H1 (cell line): Measurements from ENCODE around the gene PLEKHA4. TPM values are rescaled to one million over a fixed set of nuclear protein-coding genes. Genes with fewer than 3 reads are reported as not detected.

Source experiments
- CTCF ChIA-PET: fragments of 300-600 bp; sonication (Branson Sonifier 250); formaldehyde crosslinking; loops from one replicate; lab custom pipeline; 2021; ENCODE audit not compliant: partially characterized antibody; lab: Charles Lee
- POLR2A ChIA-PET: fragments of 300-600 bp; sonication (Branson Sonifier 250); formaldehyde crosslinking; loops from one replicate; lab custom pipeline; 2021; ENCODE audit warnings: inconsistent platforms; ENCODE audit not compliant: partially characterized antibody; lab: Charles Lee
- DNase-seq, 2 experiments: peaks; one replicate each; pipeline versions ENCODE4 v3.0.0 to v3.0.0-alpha.2; 2010 to 2022; ENCODE audit warnings: low spot score in 2 of 2, low read depth in 1 of 2, mixed read lengths in 1 of 2
- FAIRE-seq: peaks from 2 replicates; lab custom pipeline; 2011; peaks lifted over from hg19 to GRCh38; lab: Jason Lieb, UNC
- H2AFZ ChIP-seq: 2 replicates; pipeline ENCODE4 v1.8.1; 2012; ENCODE audit warnings: low read length, inconsistent platforms
- H2AK5ac ChIP-seq: 2 replicates; pipeline ENCODE4 v1.6.1; 2013; ENCODE audit warnings: low read depth, low read length
- H2BK120ac ChIP-seq: replicated peaks from 2 replicates; pipeline ENCODE3; 2013; ENCODE audit warnings: low read depth, low read length, inconsistent platforms
- H2BK12ac ChIP-seq: 2 replicates; pipeline ENCODE4 v1.6.1; 2013; ENCODE audit warnings: low read depth, low read length
- H2BK15ac ChIP-seq: 2 replicates; pipeline ENCODE4 v1.6.1; 2013; ENCODE audit warnings: low read length
- H2BK20ac ChIP-seq: 2 replicates; pipeline ENCODE4 v1.6.1; 2013; ENCODE audit warnings: low read length
- H2BK5ac ChIP-seq: 2 replicates; pipeline ENCODE4 v1.6.1; 2013; ENCODE audit warnings: low read depth, low read length
- H3K14ac ChIP-seq: 2 replicates; pipeline ENCODE4 v1.6.1; 2013; ENCODE audit warnings: inconsistent platforms; ENCODE audit not compliant: insufficient read length
- H3K18ac ChIP-seq: 2 replicates; pipeline ENCODE4 v1.6.1; 2013; ENCODE audit warnings: low read length; ENCODE audit errors: extremely low read depth
- H3K23ac ChIP-seq: 2 replicates; pipeline ENCODE4 v1.6.1; 2013; ENCODE audit warnings: inconsistent platforms; ENCODE audit not compliant: insufficient read length
- H3K23me2 ChIP-seq: 2 replicates; pipeline ENCODE4 v1.6.1; 2013; ENCODE audit warnings: low read depth, low read length
- H3K27ac ChIP-seq: 2 replicates; pipeline ENCODE4 v1.6.1; 2011; ENCODE audit warnings: low read depth, low read length, inconsistent platforms
- H3K27me3 ChIP-seq, 4 experiments: replicated peaks in 1 of 4; 1 replicate in 1 of 4; 2 replicates in 3 of 4; pipeline versions ENCODE4 v1.6.1 to v1.8.1; 2011 to 2013; ENCODE audit warnings: low read length in 3 of 4, mild to moderate bottlenecking in 3 of 4, inconsistent platforms in 2 of 4, mixed read lengths in 2 of 4, moderate library complexity in 1 of 4; ENCODE audit not compliant: control insufficient read depth in 3 of 4, insufficient read depth in 3 of 4; ENCODE audit errors: extremely low read depth in 1 of 4
- H3K36me3 ChIP-seq, 4 experiments: 2 replicates each; pipeline versions ENCODE4 v1.6.1 to v1.8.1; 2011 to 2013; ENCODE audit warnings: mild to moderate bottlenecking in 4 of 4, low read length in 3 of 4, moderate library complexity in 2 of 4, control low read depth in 1 of 4, inconsistent platforms in 1 of 4; ENCODE audit not compliant: insufficient read depth in 4 of 4, control insufficient read depth in 2 of 4
- H3K4ac ChIP-seq: replicated peaks from 2 replicates; pipeline ENCODE3; 2013; ENCODE audit warnings: low read length, low read depth, mixed read lengths, inconsistent platforms; ENCODE audit not compliant: insufficient read length
- H3K4me1 ChIP-seq, 4 experiments: replicated peaks in 1 of 4; 1 replicate in 1 of 4; 2 replicates in 3 of 4; pipeline versions ENCODE4 v1.6.1 to v1.8.1; 2011 to 2013; ENCODE audit warnings: low read length in 3 of 4, inconsistent platforms in 2 of 4, mixed read lengths in 1 of 4; ENCODE audit not compliant: insufficient read depth in 4 of 4, control insufficient read depth in 3 of 4
- H3K4me2 ChIP-seq, 2 experiments: 2 replicates each; pipeline versions ENCODE4 v1.6.1 to v1.8.1; 2011 to 2013; ENCODE audit warnings: low read depth in 2 of 2, low read length in 2 of 2, control low read depth in 1 of 2, inconsistent platforms in 1 of 2, mild to moderate bottlenecking in 1 of 2; ENCODE audit not compliant: insufficient read depth in 1 of 2
- H3K4me3 ChIP-seq, 4 experiments: fragments of 200-600, 300-600 bp in 1 of 4; sonication (generic), shearing (Covaris generic), sonication (Bioruptor Twin) in 1 of 4; 2 replicates each; pipeline versions ENCODE4 v1.5.1 to v1.8.1; 2011 to 2016; ENCODE audit warnings: low read length in 4 of 4, low read depth in 3 of 4, control low read depth in 2 of 4, inconsistent platforms in 2 of 4, mild to moderate bottlenecking in 2 of 4, mixed read lengths in 1 of 4, moderate library complexity in 1 of 4; ENCODE audit not compliant: insufficient read depth in 2 of 4; ENCODE audit errors: extremely low read depth in 1 of 4
- H3K56ac ChIP-seq: replicated peaks from 2 replicates; pipeline ENCODE3; 2013; ENCODE audit warnings: low read depth, mild to moderate bottlenecking, mixed read lengths, low read length, inconsistent platforms; ENCODE audit not compliant: insufficient read length
- H3K79me1 ChIP-seq: 2 replicates; pipeline ENCODE4 v1.6.1; 2013; ENCODE audit warnings: low read depth, low read length, control low read depth
- H3K79me2 ChIP-seq, 2 experiments: 2 replicates each; pipeline versions ENCODE4 v1.6.1 to v1.8.1; 2012 to 2013; ENCODE audit warnings: low read length in 2 of 2, mild to moderate bottlenecking in 2 of 2, inconsistent platforms in 1 of 2; ENCODE audit not compliant: insufficient read depth in 2 of 2, control insufficient read depth in 1 of 2
- H3K9ac ChIP-seq, 4 experiments: replicated peaks in 1 of 4; 1 replicate in 1 of 4; 2 replicates in 3 of 4; pipeline versions ENCODE4 v1.6.1 to v1.8.1; 2011 to 2013; ENCODE audit warnings: low read depth in 3 of 4, low read length in 3 of 4, control low read depth in 2 of 4, mild to moderate bottlenecking in 2 of 4, moderate library complexity in 2 of 4, inconsistent platforms in 1 of 4; ENCODE audit errors: extremely low read depth in 1 of 4
- H3K9me3 ChIP-seq, 2 experiments: 2 replicates each; pipeline versions ENCODE4 v1.6.1 to v1.8.1; 2012 to 2013; ENCODE audit warnings: mild to moderate bottlenecking in 2 of 2, moderate library complexity in 2 of 2, control low read depth in 1 of 2, inconsistent platforms in 1 of 2, low read depth in 1 of 2, low read length in 1 of 2, mixed read lengths in 1 of 2; ENCODE audit not compliant: insufficient read depth in 2 of 2
- H4K20me1 ChIP-seq, 2 experiments: replicated peaks in 1 of 2; 2 replicates each; pipeline versions ENCODE3 to v1.8.1; 2011 to 2013; ENCODE audit warnings: inconsistent platforms in 2 of 2, low read length in 2 of 2, mild to moderate bottlenecking in 1 of 2; ENCODE audit not compliant: insufficient read depth in 2 of 2, control insufficient read depth in 1 of 2
- H4K5ac ChIP-seq: 2 replicates; pipeline ENCODE4 v1.6.1; 2013; ENCODE audit warnings: low read length, low read depth, mixed read lengths, inconsistent platforms; ENCODE audit not compliant: insufficient read length
- H4K8ac ChIP-seq: 2 replicates; pipeline ENCODE4 v1.8.0; 2013; ENCODE audit warnings: mild to moderate bottlenecking, moderate library complexity, low read length, inconsistent platforms; ENCODE audit not compliant: insufficient read depth; ENCODE audit errors: extremely low read depth
- H4K91ac ChIP-seq: replicated peaks from 2 replicates; pipeline ENCODE3; 2013; ENCODE audit warnings: low read length, mixed read lengths, inconsistent platforms; ENCODE audit not compliant: insufficient read length
- EP300 ChIP-seq, 2 experiments: IDR thresholded peaks; 1 replicate in 1 of 2; 2 replicates in 1 of 2; pipeline ENCODE4 v1.6.1; 2011 to 2012; ENCODE audit warnings: low read depth in 2 of 2, low read length in 2 of 2, mild to moderate bottlenecking in 2 of 2, borderline replicate concordance in 1 of 2, inconsistent platforms in 1 of 2, moderate library complexity in 1 of 2
- POU5F1 ChIP-seq: IDR thresholded peaks from 2 replicates; pipeline ENCODE4 v1.6.1; 2011; ENCODE audit warnings: low read depth, mild to moderate bottlenecking, low read length, moderate library complexity
- RAD21 ChIP-seq, 2 experiments: IDR thresholded peaks in 1 of 2; conservative IDR thresholded peaks in 1 of 2; 2 replicates each; pipeline ENCODE4 v1.6.1; 2011; ENCODE audit warnings: low read depth in 2 of 2, low read length in 2 of 2, improper control_type of control experiment in 1 of 2, inconsistent platforms in 1 of 2, mild to moderate bottlenecking in 1 of 2, moderate library complexity in 1 of 2
- RFX5 ChIP-seq: IDR thresholded peaks from 2 replicates; pipeline ENCODE4 v1.6.1; 2011; ENCODE audit warnings: low read depth, low read length, improper control_type of control experiment, borderline replicate concordance
- SP2 ChIP-seq: IDR thresholded peaks from 2 replicates; pipeline ENCODE4 v1.6.1; 2012; ENCODE audit warnings: mild to moderate bottlenecking, low read length, inconsistent platforms
- WGBS, 2 experiments: shearing (Covaris generic) in 1 of 2; methylation state at CpG; one replicate each; pipeline versions ENCODE4 v1.1.6 to v1.1.7; 2013 to 2015; ENCODE audit warnings: low lambda C conversion rate in 2 of 2, mixed read lengths in 2 of 2, inconsistent platforms in 1 of 2, low coverage in 1 of 2, missing lambda C conversion rate in 1 of 2; ENCODE audit not compliant: insufficient replicate concordance in 2 of 2, insufficient coverage in 1 of 2, insufficient read length in 1 of 2; ENCODE audit errors: extremely low coverage in 1 of 2, missing lambda C conversion rate in 1 of 2; 5-methylcytosine and 5-hydroxymethylcytosine counted together
- polyA plus RNA-seq, 7 experiments: library from polyadenylated mRNA; depleted of rRNA in 3 of 7; stranded (reverse) in 5 of 7; unstranded in 2 of 7; fragments of >200 nt in 5 of 7; fragments of 200-250 nt in 2 of 7; gene quantifications; 1 replicate in 5 of 7; 2 replicates in 1 of 7; 4 replicates in 1 of 7; pipeline versions ENCODE4 v1.2.1 to v1.2.3, GENCODE V29; 2011 to 2013; ENCODE audit warnings: missing spikeins in 2 of 7, mixed read lengths in 2 of 7
- total RNA-seq: library from RNA; stranded (reverse); fragmentation: NEBNext Ultra II Directional; extraction: Animal tissue kit (Norgen Biotek cat#: 25700); gene quantifications from 2 replicates; pipeline ENCODE4 v1.2.1, GENCODE V29; 2021
- TF ChIP-seq, protein P1 (sequence below), 3 experiments: IDR thresholded peaks; 1 replicate in 2 of 3; 2 replicates in 1 of 3; pipeline versions ENCODE4 v1.5.1 to v1.6.1; 2011; ENCODE audit warnings: low read length in 3 of 3, mild to moderate bottlenecking in 3 of 3, inconsistent platforms in 2 of 3, low read depth in 1 of 3, moderate library complexity in 1 of 3; ENCODE audit not compliant: insufficient read depth in 1 of 3; ENCODE audit errors: control extremely low read depth in 1 of 3

PLEKHA4 gene
- total and polyA plus RNA-seq, 2 of the 8 experiments (the other 6 are each of a cell fraction or from before 2014, with no cell fraction given) = 8.2 to 18.0 TPM

DNA sequence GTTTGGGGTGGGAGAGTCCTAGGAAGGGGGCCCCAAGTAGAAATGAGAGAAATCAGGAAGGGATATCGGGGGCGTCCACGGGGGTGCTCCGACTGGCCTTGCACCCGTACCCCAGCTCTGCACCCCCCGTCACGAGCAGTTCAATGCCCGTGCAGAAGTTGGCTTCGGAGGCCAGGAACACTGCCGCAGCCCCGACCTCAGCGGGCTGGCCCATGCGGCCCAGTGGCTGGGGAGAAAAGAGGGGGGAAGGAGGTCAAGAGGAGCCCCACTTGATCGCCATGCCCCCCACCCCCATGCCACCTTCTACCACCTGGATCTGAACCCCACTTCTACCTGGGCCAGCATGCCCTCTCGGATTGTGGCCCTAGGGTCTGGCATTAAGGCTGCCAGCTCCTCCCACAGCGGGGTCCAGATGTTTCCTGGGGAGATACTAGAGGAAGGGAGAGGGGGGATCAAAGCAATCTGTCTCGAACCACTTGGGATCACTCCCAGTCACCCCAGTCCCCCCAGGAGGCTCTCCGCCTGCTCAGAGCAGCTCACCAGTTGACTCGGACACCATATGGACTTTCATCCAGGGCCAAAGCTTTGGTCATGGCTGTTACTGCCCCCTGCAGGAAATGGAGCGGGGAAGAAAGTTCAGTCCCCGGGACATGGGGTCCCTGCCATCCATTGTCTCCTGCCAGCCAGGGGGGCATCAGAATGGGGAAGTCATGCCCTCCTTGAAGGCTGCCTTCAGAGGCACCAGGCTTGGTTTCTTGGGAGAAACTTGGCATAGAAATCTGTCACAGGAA lies 55.1 kb downstream of the PLEKHA4 start:
- no peaks in the 10 kb centered on the region; the same call in 1 of the 2 replicates for H3K79me1 ChIP-seq
- H3K4me2 ChIP-seq = peak overlapping the region in 1 of 2 experiments; percentile 37; a peak in 2 of 4 replicates
- peaks cover 3 to 8% (median 5%) of the 10 kb centered on the region in 4 experiments for H3K4me1 ChIP-seq
- peaks cover 0 to 11% (median 0%) of the 10 kb centered on the region in 4 experiments; a peak in 3 of 7 replicates for H3K27me3 ChIP-seq
- no peak overlapping the region for H2BK20ac ChIP-seq
- H3K4me3 ChIP-seq = 0 out of 8 replicates have a peak overlapping the region, but pooled peaks of 1 of the 4 experiments have one; percentile 52
- no peak overlapping the region for H3K18ac ChIP-seq
- peak overlapping the region; percentile 77 for H2BK12ac ChIP-seq
- TF ChIP-seq POU5F1 = no peak
- peak; percentile 36 to 60; a peak in 3 of 4 replicates for TF ChIP-seq RAD21 (IDR thresholded peaks at IDR 0.05 in 1 of 2, conservative IDR thresholded peaks at IDR 0.05 in 1 of 2; ENCODE audit: low read depth in 2 of 2, low read length in 2 of 2)
- no peak for TF ChIP-seq EP300 (IDR thresholded peaks at IDR 0.05; ENCODE audit: borderline replicate concordance in 1 of 2, low read depth in 2 of 2, low read length in 2 of 2)
- no peak for TF ChIP-seq RFX5
- TF ChIP-seq SP2 = no peak
- TF ChIP-seq, protein P1, sequence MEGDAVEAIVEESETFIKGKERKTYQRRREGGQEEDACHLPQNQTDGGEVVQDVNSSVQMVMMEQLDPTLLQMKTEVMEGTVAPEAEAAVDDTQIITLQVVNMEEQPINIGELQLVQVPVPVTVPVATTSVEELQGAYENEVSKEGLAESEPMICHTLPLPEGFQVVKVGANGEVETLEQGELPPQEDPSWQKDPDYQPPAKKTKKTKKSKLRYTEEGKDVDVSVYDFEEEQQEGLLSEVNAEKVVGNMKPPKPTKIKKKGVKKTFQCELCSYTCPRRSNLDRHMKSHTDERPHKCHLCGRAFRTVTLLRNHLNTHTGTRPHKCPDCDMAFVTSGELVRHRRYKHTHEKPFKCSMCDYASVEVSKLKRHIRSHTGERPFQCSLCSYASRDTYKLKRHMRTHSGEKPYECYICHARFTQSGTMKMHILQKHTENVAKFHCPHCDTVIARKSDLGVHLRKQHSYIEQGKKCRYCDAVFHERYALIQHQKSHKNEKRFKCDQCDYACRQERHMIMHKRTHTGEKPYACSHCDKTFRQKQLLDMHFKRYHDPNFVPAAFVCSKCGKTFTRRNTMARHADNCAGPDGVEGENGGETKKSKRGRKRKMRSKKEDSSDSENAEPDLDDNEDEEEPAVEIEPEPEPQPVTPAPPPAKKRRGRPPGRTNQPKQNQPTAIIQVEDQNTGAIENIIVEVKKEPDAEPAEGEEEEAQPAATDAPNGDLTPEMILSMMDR (IDR thresholded peaks at IDR 0.05; ENCODE audit: control extremely low read depth in 1 of 3, insufficient read depth in 1 of 3, low read depth in 1 of 3, low read length in 3 of 3) = peak; percentile 50 to 69 (median 56)
- 0 out of 4 replicates have a peak, but pooled peaks cover 0 to 7% of the 10 kb centered on the region in 2 experiments for H3K79me2 ChIP-seq
- H2BK15ac ChIP-seq = no peak overlapping the region
- no peak overlapping the region for H3K14ac ChIP-seq
- H3K56ac ChIP-seq = no peak overlapping the region
- DNase-seq (peak in 1 of 2 experiments; percentile 69), FAIRE-seq (no peak)
- H3K23me2 ChIP-seq = peaks cover 10% of the 10 kb centered on the region; the same call in 1 of the 2 replicates
- WGBS, 2 experiments = 86% methylated on average over 13 of the region's 21 CpGs; no CpG with 5 or more reads in 1 of the 2 experiments
- ChIA-PET CTCF (interaction anchor here (0.6 to 13.8 kb wide), 14 partner anchors 8 to 167 kb away, joined by 3 to 285 read pairs (median 4); partner anchors contain the start of gene CA11), POLR2A (interaction anchor here (0.9 to 3.0 kb wide), 7 partner anchors 18 to 155 kb away, joined by 3 to 12 read pairs (median 4); partner anchors contain the start of genes FUT2 and PPP1R15A)
- H4K91ac ChIP-seq = peak overlapping the region; percentile 57
- H3K23ac ChIP-seq = no peak overlapping the region
- H2BK5ac ChIP-seq = no peak overlapping the region
- H3K36me3 ChIP-seq = no peaks in the 10 kb centered on the region
- H3K9me3 ChIP-seq = no peaks in the 10 kb centered on the region
- H3K9ac ChIP-seq = no peak overlapping the region
- H4K8ac ChIP-seq = peak overlapping the region; percentile 62
- no peak overlapping the region for H3K27ac ChIP-seq
- peaks cover 0 to 1% of the 10 kb centered on the region in 2 experiments for H4K20me1 ChIP-seq
- H2AFZ ChIP-seq = no peak overlapping the region
- H4K5ac ChIP-seq = no peak overlapping the region
- no peak overlapping the region for H3K4ac ChIP-seq
- H2AK5ac ChIP-seq = peak overlapping the region; percentile 32; the same call in 1 of the 2 replicates
- no peak overlapping the region for H2BK120ac ChIP-seq
